Breast epithelium (tissue), 3 donors: Measurements from ENCODE around the gene IMMP2L.

Source experiments
- POLR2A ChIP-seq: fragments of 450-650 bp; IDR thresholded peaks from one replicate; pipeline ENCODE4 v1.6.1; 2016; ENCODE audit warnings: antibody characterized with exemption, mild to moderate bottlenecking, moderate library complexity
- POLR2AphosphoS5 ChIP-seq, 3 donors: sonication (generic); formaldehyde crosslinking; IDR thresholded peaks; one replicate each; pipeline ENCODE4 v1.6.1; 2017; ENCODE audit warnings: antibody characterized with exemption in 3 of 3

DNA sequence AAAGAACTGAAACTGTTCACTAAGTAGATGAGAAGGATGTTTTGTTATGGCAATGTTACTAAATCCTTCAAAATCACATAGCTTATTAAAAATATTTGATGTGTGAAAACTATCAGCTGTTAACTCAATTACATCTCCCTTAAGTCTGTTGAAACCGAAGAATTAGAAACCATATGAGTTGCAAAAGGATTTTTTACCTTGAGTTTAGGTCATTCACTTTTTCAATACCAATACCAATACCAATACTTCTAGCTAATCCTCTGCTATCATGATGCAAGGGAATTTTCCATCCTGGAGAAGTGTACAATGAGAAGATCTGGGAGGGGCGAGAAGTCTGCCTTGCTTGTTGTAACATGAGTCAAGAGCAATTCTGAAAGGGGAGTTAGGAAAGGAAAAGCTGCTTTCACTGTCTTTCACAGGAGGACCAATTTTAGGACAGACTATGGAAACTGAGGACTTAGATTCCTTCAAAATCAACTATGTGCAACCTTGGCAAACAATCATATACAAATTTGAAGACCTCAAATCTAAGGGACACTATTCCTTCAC, 199.7 kb downstream of the IMMP2L start:
- TF ChIP-seq POLR2AphosphoS5 (IDR thresholded peaks at IDR 0.05) = no peak
- no peak for TF ChIP-seq POLR2A
